ENCODE data around the gene OLIG2. TPM values are rescaled to one million over a fixed set of nuclear protein-coding genes. Genes with fewer than 3 reads are reported as not detected.

Gene OLIG2
- total and polyA plus RNA-seq, 2 of the 13 experiments (the other 11 are each of a cell fraction or from before 2014, with no cell fraction given) = not detected

- H3K36me3 ChIP-seq (replicated peaks in 1 of 2; ENCODE audit: control insufficient read depth in 1 of 2, insufficient read depth in 2 of 2, low read length in 2 of 2) = no peaks in the 10 kb centered on the region
- H3K79me2 ChIP-seq (ENCODE audit: insufficient read depth, low read length) = no peaks in the 10 kb centered on the region
- H4K20me1 ChIP-seq (ENCODE audit: insufficient read depth, low read length) = no peaks in the 10 kb centered on the region
- intact Hi-C loops (cut with micrococcal nuclease; ENCODE audit: unreplicated experiment) = no loop called here
- H3K27ac ChIP-seq (ENCODE audit: extremely low read length, insufficient read depth, low read length) = no peak overlapping the region
- in situ Hi-C loops (cut with HindIII; ENCODE audit: extremely low pct_ligation_motif_present, low pct_unique_long_range_greater_than_20kb) = no loop called here
- POLR2A ChIA-PET = no interaction called here
- CTCF ChIA-PET (ENCODE audit: low intra/inter-chr PET ratio, low total read pairs) = no interaction called here
- FAIRE-seq = no peak
- 4% methylated on average over 3 of the region's 3 CpGs for WGBS (ENCODE audit: low lambda C conversion rate)
- BruUV-seq (replicated peaks) = no TSS peak
- no peak overlapping the region for H3K9ac ChIP-seq (ENCODE audit: insufficient read depth, low read depth, low read length)
- no peak overlapping the region for H3K4me2 ChIP-seq (ENCODE audit: low read depth, low read length)
- no peak overlapping the region for H2AFZ ChIP-seq (ENCODE audit: low read length)
- H3K27me3 ChIP-seq (ENCODE audit: control insufficient read depth in 1 of 2, insufficient read depth in 2 of 2, low read length in 2 of 2) = no peaks in the 10 kb centered on the region; a peak in 1 of 5 replicates
- peaks cover 8% of the 10 kb centered on the region; the same call in 1 of the 2 replicates for H3K4me1 ChIP-seq (ENCODE audit: insufficient read depth, low read length)
- no peak for ATAC-seq
- no peak overlapping the region for H3K4me3 ChIP-seq (replicated peaks in 1 of 3; ENCODE audit: insufficient read depth in 1 of 3, low read depth in 2 of 3, low read length in 3 of 3)
- H3K9me3 ChIP-seq (ENCODE audit: low read length) = no peaks in the 10 kb centered on the region
- TF ChIP-seq IKZF4 (CRISPR knock-in tag; IDR thresholded peaks at IDR 0.05; ENCODE audit: borderline replicate concordance, low read depth, not compliant biosample characterization) = no peak
- 0 out of 2 replicates have a peak, but pooled peaks have one; percentile 0 for TF ChIP-seq CEBPB (IDR thresholded peaks at IDR 0.05; ENCODE audit: borderline replicate concordance, low read depth, low read length)
- TF ChIP-seq PAXIP1 (CRISPR knock-in tag; conservative IDR thresholded peaks at IDR 0.05) = no peak
- TF ChIP-seq TAF1 (CRISPR knock-in tag; IDR thresholded peaks at IDR 0.05) = no peak
- TF ChIP-seq ZNF546 (CRISPR knock-in tag; conservative IDR thresholded peaks at IDR 0.05) = no peak
- no peak for TF ChIP-seq ZNF773 (CRISPR knock-in tag; IDR thresholded peaks at IDR 0.05; ENCODE audit: borderline replicate concordance)
- TF ChIP-seq CREBL2 (CRISPR knock-in tag; IDR thresholded peaks at IDR 0.05; ENCODE audit: borderline replicate concordance) = no peak
- no peak for TF ChIP-seq ZNF839 (CRISPR knock-in tag; IDR thresholded peaks at IDR 0.05; ENCODE audit: borderline replicate concordance)
- no peak for DNase-seq (ENCODE audit: low spot score)
Measured at GRCh38 chr21:33007747-33008146, 18.0 kb upstream of the OLIG2 start.

Data from HepG2 (cell line).